Suprapubic skin (tissue), 4 donors: ENCODE results near the gene MAP3K15.

ENCODE experiments used
- EP300 ChIP-seq: sonication (generic); formaldehyde crosslinking; IDR thresholded peaks from one replicate; pipeline ENCODE4 v1.6.1; 2017; ENCODE audit warnings: antibody characterized with exemption
- POLR2A ChIP-seq, 2 donors: fragments of 450-650 bp; IDR thresholded peaks; one replicate each; pipeline ENCODE4 v1.6.1; 2017; ENCODE audit warnings: antibody characterized with exemption in 2 of 2, mild to moderate bottlenecking in 2 of 2, moderate library complexity in 2 of 2
- POLR2AphosphoS5 ChIP-seq, 3 donors: sonication (generic); formaldehyde crosslinking; IDR thresholded peaks; one replicate each; pipeline ENCODE4 v1.6.1; 2017; ENCODE audit warnings: antibody characterized with exemption in 3 of 3
- TF ChIP-seq, protein P1 (sequence below), 2 donors: fragments of 200-600 bp in 1 of 2; fragments of 450-650 bp in 1 of 2; sonication (generic) in 1 of 2; IDR thresholded peaks; one replicate each; pipeline ENCODE4 v1.5.1; 2016 to 2019; ENCODE audit warnings: antibody characterized with exemption in 2 of 2, mild to moderate bottlenecking in 1 of 2, moderate library complexity in 1 of 2

DNA sequence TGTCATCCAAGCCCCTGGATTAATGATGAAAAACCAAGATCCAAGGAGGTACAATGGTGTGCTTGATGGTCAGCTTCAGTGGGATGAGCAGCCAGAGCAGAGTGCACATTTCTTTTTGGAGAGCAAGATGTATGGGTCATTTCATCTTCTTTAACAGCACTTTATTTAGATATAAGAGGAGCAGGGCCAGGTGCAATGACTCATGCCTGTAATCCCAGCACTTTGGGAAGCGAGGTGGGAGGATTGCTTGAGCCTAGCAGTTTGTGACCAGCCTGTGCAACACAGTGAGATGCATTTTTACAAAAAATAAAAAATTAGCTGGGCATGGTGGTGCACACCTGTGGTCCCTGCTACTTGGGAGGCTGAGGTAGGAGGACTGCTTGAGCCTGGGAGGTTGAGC is 45.3 kb upstream of the MAP3K15 start:
- TF ChIP-seq, protein P1, sequence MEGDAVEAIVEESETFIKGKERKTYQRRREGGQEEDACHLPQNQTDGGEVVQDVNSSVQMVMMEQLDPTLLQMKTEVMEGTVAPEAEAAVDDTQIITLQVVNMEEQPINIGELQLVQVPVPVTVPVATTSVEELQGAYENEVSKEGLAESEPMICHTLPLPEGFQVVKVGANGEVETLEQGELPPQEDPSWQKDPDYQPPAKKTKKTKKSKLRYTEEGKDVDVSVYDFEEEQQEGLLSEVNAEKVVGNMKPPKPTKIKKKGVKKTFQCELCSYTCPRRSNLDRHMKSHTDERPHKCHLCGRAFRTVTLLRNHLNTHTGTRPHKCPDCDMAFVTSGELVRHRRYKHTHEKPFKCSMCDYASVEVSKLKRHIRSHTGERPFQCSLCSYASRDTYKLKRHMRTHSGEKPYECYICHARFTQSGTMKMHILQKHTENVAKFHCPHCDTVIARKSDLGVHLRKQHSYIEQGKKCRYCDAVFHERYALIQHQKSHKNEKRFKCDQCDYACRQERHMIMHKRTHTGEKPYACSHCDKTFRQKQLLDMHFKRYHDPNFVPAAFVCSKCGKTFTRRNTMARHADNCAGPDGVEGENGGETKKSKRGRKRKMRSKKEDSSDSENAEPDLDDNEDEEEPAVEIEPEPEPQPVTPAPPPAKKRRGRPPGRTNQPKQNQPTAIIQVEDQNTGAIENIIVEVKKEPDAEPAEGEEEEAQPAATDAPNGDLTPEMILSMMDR (IDR thresholded peaks at IDR 0.05), result no peak
- no peak for TF ChIP-seq POLR2A (IDR thresholded peaks at IDR 0.05)
- no peak for TF ChIP-seq POLR2AphosphoS5 (IDR thresholded peaks at IDR 0.05)
- no peak for TF ChIP-seq EP300
